OCI-LY1 (cell line): Measurements from ENCODE around the gene SMOC2.

Source experiments
- H2AFZ ChIP-seq: fragments of 200-600 bp; sonication (generic), shearing (Covaris generic); 2 replicates; pipeline ENCODE4 v1.6.0; 2014; ENCODE audit warnings: antibody characterized with exemption, mild to moderate bottlenecking, low read length
- H3F3A ChIP-seq: fragments of 200-600 bp; sonication (generic), shearing (Covaris generic); 2 replicates; pipeline ENCODE4 v1.6.0; 2014; ENCODE audit warnings: mild to moderate bottlenecking, antibody characterized with exemption, low read length, moderate library complexity; ENCODE audit not compliant: insufficient read depth
- H3K27ac ChIP-seq: fragments of 200-600 bp; sonication (generic); 2 replicates; pipeline ENCODE4 v1.5.1; 2014; ENCODE audit warnings: low read length, mixed run types, mild to moderate bottlenecking, low read depth; ENCODE audit not compliant: poor library complexity, severe bottlenecking
- H3K27me3 ChIP-seq: fragments of 200-600 bp; sonication (generic); 2 replicates; pipeline ENCODE4 v1.6.0; 2014; ENCODE audit warnings: antibody characterized with exemption, mild to moderate bottlenecking, low read length, moderate library complexity; ENCODE audit not compliant: insufficient read depth
- H3K36me3 ChIP-seq: fragments of 200-600 bp; sonication (generic); 2 replicates; pipeline ENCODE4 v1.6.1; 2014; ENCODE audit warnings: mild to moderate bottlenecking, antibody characterized with exemption, low read length, moderate library complexity, mixed read lengths; ENCODE audit not compliant: insufficient read depth
- H3K4me1 ChIP-seq: fragments of 200-600 bp; sonication (generic); 2 replicates; pipeline ENCODE4 v1.5.1; 2014; ENCODE audit warnings: mild to moderate bottlenecking, low read length, moderate library complexity; ENCODE audit not compliant: insufficient read depth, severe bottlenecking
- H3K4me2 ChIP-seq: fragments of 200-600 bp; sonication (generic), shearing (Covaris generic); 2 replicates; pipeline ENCODE4 v1.6.1; 2014; ENCODE audit warnings: low read length
- H3K4me3 ChIP-seq: fragments of 200-600 bp; sonication (generic); 2 replicates; pipeline ENCODE4 v1.5.1; 2014; ENCODE audit warnings: low read length, low read depth, mild to moderate bottlenecking, mixed read lengths; ENCODE audit not compliant: poor library complexity, severe bottlenecking
- H3K79me2 ChIP-seq: fragments of 200-600 bp; shearing (Covaris generic); 2 replicates; pipeline ENCODE4 v1.6.1; 2016; ENCODE audit warnings: mixed run types, low read length, mixed read lengths; ENCODE audit not compliant: insufficient read depth
- H3K9ac ChIP-seq: fragments of 200-600 bp; sonication (generic), shearing (Covaris generic); 2 replicates; pipeline ENCODE4 v1.6.1; 2014; ENCODE audit warnings: mild to moderate bottlenecking, low read length, mixed read lengths
- H3K9me2 ChIP-seq: fragments of 200-600 bp; sonication (generic), shearing (Covaris generic); 2 replicates; pipeline ENCODE4 v1.6.1; 2014; ENCODE audit warnings: low read depth, mild to moderate bottlenecking, low read length, mixed read lengths
- H3K9me3 ChIP-seq: fragments of 200-600 bp; shearing (Covaris generic); 2 replicates; pipeline ENCODE4 v1.6.1; 2014; ENCODE audit warnings: low read length, mixed read lengths
- H4K20me1 ChIP-seq: fragments of 200-600 bp; sonication (generic), shearing (Covaris generic); 2 replicates; pipeline ENCODE4 v1.6.0; 2016; ENCODE audit warnings: mild to moderate bottlenecking, low read length; ENCODE audit not compliant: insufficient read depth
- EZH2 ChIP-seq: fragments of 200-600 bp; sonication (generic), shearing (Covaris generic); IDR thresholded peaks from 2 replicates; pipeline ENCODE4 v1.8.0; 2017; ENCODE audit warnings: borderline replicate concordance, mixed run types, mild to moderate bottlenecking, antibody characterized with exemption, low read length, moderate library complexity, mixed read lengths
- TF ChIP-seq, protein P1 (sequence below): fragments of 200-600 bp; sonication (generic), shearing (Covaris generic); IDR thresholded peaks from 2 replicates; pipeline ENCODE4 v1.5.1; 2017; ENCODE audit warnings: mild to moderate bottlenecking, antibody characterized with exemption, low read length, moderate library complexity, mixed read lengths

Gene SMOC2

DNA sequence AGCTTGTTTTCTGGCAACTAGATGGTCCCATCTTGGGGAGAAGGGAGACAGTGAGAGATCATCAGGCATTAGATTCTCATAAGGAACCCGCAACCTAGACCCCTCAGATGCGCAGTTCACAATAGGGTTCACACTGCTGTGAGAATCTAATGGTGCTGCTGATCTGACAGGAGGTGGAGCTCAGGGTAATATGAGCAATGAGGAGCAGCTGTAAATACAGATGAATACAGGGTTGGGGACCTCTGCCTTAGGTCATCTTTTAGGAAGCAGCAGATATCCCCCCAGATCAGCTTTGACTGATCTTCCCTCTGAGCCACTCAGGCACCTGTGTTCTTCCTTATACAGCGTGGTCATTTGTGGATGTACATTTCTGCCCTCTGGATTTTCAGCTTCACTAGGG lies 63.4 kb downstream of the SMOC2 start:
- Histone ChIP-seq H3K4me2 (no peak overlapping the region), H3K27me3 (no peaks in the 10 kb centered on the region), H3K36me3 (no peaks in the 10 kb centered on the region), H2AFZ (no peak overlapping the region), H3K4me1 (no peaks in the 10 kb centered on the region), H3K4me3 (no peak overlapping the region), H3K27ac (no peak overlapping the region), H3K9me3 (no peaks in the 10 kb centered on the region), H3K9ac (no peak overlapping the region), H3K9me2 (no peaks in the 10 kb centered on the region), H3F3A (no peaks in the 10 kb centered on the region), H4K20me1 (no peaks in the 10 kb centered on the region), H3K79me2 (no peaks in the 10 kb centered on the region)
- TF ChIP-seq EZH2, result no peak
- TF ChIP-seq, protein P1, sequence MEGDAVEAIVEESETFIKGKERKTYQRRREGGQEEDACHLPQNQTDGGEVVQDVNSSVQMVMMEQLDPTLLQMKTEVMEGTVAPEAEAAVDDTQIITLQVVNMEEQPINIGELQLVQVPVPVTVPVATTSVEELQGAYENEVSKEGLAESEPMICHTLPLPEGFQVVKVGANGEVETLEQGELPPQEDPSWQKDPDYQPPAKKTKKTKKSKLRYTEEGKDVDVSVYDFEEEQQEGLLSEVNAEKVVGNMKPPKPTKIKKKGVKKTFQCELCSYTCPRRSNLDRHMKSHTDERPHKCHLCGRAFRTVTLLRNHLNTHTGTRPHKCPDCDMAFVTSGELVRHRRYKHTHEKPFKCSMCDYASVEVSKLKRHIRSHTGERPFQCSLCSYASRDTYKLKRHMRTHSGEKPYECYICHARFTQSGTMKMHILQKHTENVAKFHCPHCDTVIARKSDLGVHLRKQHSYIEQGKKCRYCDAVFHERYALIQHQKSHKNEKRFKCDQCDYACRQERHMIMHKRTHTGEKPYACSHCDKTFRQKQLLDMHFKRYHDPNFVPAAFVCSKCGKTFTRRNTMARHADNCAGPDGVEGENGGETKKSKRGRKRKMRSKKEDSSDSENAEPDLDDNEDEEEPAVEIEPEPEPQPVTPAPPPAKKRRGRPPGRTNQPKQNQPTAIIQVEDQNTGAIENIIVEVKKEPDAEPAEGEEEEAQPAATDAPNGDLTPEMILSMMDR, result no peak

DNA sequence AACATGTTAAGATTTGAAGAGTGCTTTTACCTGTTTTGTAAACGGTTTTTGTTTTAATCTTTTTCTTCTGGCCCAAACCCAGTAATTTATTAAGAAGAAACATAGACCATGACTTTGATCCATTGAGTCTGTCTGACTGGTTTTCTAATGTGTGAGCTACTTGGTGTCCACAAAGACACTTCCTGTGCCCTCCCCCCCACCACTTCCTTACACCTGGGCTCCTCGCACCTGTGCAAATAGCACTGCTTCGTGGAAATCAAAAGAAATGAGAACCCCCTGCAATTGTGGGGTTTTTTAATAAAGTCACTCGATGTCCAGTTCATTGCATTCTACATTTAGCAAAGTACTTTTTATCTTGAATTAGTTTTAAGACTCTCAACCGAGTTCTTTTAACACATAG lies 65.5 kb downstream of the SMOC2 start:
- no peak overlapping the region for H3K9ac ChIP-seq
- no peak overlapping the region for H3K4me2 ChIP-seq
- no peaks in the 10 kb centered on the region for H3K9me2 ChIP-seq
- H3F3A ChIP-seq, result no peaks in the 10 kb centered on the region
- no peak for TF ChIP-seq EZH2
- TF ChIP-seq, protein P1, result no peak
- no peaks in the 10 kb centered on the region for H3K4me1 ChIP-seq
- no peak overlapping the region for H2AFZ ChIP-seq
- H3K27ac ChIP-seq, result no peak overlapping the region
- no peaks in the 10 kb centered on the region for H3K27me3 ChIP-seq
- H3K4me3 ChIP-seq, result no peak overlapping the region
- no peaks in the 10 kb centered on the region for H3K9me3 ChIP-seq
- H4K20me1 ChIP-seq, result no peaks in the 10 kb centered on the region
- no peaks in the 10 kb centered on the region for H3K36me3 ChIP-seq
- no peaks in the 10 kb centered on the region for H3K79me2 ChIP-seq

DNA sequence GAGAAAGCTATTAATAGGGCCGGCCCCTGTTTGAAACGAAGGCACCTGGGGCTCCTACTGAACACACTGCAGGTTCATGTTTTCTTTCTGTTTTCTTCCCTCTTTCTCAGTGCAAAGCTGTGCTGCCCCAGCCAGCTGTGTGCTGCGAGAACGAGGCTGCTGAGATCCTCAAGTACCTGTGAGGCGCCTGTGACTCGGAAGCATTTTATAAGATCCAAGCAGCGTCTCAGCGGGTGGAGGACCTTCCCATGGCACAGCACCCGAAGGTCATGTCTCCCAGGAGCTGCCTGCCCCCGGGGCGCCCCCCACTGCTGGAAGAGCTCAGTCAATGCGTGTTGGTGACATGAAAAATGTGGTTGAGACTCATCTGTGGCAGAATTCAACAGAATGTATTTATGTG lies 66.3 kb downstream of the SMOC2 start:
- Histone ChIP-seq H3K9me3 (no peaks in the 10 kb centered on the region), H2AFZ (no peak overlapping the region), H3K79me2 (no peaks in the 10 kb centered on the region), H3K36me3 (no peaks in the 10 kb centered on the region), H3K4me3 (no peak overlapping the region), H3K27ac (no peak overlapping the region), H3K9me2 (no peaks in the 10 kb centered on the region), H3K4me2 (no peak overlapping the region), H3K4me1 (no peaks in the 10 kb centered on the region), H3K9ac (no peak overlapping the region), H3K27me3 (no peaks in the 10 kb centered on the region), H4K20me1 (no peaks in the 10 kb centered on the region), H3F3A (no peaks in the 10 kb centered on the region)
- TF ChIP-seq, protein P1, result no peak
- TF ChIP-seq EZH2, result no peak
